ENCODE measurements around the gene CST6. TPM values are rescaled to one million over a fixed set of nuclear protein-coding genes. Genes with fewer than 3 reads are reported as not detected.

CST6 gene
- total RNA-seq, 1 experiment from 2014 or later = 0.60 TPM

DNA sequence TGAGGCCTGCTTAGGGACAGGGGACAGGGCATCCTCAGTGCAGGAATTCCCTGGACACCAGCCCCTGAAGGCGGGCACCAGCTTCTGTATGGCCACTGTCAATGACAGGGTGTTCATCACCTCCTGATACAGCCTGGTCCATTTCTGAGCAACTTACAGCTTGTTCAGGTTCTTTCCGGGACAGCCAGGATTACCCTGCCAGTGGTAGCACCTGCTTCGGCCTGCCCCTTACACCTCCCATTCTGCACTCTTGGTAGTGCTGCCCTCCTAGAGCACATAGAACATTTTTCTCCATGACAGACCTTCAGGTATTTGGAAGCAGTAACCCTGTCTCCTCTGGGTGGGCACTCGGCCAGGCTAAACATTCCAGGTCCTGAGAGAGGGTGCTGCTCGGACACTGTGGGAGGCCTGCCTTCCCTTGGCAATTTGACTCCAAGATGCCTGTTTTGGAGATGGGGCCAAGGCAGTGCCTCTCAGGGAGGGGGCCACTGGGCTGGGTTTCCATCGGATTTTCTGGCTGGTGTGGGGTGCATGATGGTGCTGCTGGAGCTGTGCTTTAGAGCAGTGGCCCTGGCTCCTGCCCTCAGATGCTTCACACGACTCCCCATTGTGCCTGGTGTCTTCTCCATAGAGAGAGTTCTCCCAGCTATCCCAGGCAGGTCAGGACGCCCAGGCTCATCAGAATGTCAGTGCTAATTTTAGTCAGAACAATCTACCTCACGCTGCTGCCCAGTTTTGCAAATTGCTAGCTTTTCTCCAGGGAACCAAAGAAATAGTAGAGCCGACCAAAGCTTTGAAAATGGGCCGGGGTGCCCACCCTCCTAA is 35.9 kb downstream of the CST6 start:
- DNase-seq (ENCODE audit: low read depth) = no peak

DNA sequence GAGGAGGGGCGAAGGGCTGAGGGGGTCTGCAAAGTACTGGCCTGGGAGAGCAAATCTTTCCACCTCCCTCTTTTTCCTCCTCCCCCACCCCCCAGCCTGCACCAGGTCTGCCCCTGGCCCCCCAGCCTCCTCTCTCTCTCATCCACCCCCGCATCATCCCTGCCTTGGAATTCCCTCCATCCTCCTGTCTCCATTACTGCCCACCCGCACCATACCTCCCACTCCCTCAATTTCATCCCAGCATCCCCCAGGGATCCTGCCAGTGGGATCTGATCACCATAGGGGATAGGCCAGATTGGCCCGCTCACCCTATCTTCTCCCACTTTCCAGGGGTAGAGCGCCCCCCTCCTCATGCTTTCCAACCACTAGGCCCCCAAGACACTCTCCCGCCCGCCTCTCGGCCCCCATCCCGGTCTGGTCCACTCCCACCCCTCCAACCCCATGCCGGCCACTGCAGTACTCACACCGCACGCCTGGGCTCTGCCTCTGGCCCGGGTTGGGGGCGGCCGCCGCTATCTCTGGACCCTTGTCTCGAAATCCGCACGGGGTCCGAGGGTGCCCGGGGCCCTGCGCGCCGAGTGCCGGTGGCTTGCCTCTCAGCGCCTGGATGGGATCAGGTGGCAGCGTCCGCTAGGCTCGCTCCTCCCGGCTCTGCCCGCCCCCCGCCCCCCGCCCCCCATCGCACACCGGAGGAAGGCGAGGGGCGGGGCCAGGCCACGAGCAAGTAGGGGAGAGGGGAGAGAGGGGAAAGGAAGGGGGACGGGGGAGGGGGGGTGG is 36.9 kb downstream of the CST6 start, which contains the start of gene GAL3ST3:
Gene GAL3ST3, minus strand, starts transcription at position 615 of the 777 bp plus-strand sequence. CDS start 3,746 bp downstream, outside the sequence.
- DNase-seq (ENCODE audit: low read depth) = no peak

GRCh38 chr11:66050581-66051231 is 38.9 kb downstream of the CST6 start:
- DNase-seq (ENCODE audit: low read depth) = no peak

- no peak for DNase-seq (ENCODE audit: low read depth)
These were observed 39.6 kb downstream of the CST6 start for GRCh38 chr11:66051371-66051765.

GRCh38 chr11:66051766-66052663 is 40.2 kb downstream of the CST6 start, which contains the start of gene SF3B2:
TSS of gene SF3B2 (plus strand) at chr11:66052364. CDS start at chr11:66052385, 21 bp downstream.
- DNase-seq (ENCODE audit: low read depth) = peak; percentile 98

DNA sequence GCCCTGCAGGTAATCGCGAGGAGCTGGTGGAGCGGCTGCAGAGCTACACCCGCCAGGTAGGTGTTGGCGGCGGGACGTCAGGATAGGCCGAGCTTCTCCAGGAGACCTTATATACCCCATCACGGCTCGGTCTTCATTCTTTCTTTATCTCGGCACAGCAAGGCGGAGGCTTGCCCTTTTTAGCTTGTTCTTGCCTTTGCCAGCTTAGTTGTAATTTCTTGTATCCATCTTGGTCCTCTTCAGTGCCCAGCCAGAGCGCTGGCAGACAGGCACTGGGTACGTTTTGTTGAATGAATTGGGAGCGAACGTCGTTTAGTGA is 40.8 kb downstream of the CST6 start:
- no peak for DNase-seq (ENCODE audit: low read depth)

- no peak for DNase-seq (ENCODE audit: low read depth)
These were observed 43.2 kb downstream of the CST6 start for GRCh38 chr11:66055021-66055420.

GRCh38 chr11:66056501-66056900 is 44.7 kb downstream of the CST6 start:
- no peak for DNase-seq (ENCODE audit: low read depth)

GRCh38 chr11:66059966-66060680 is 48.3 kb downstream of the CST6 start:
- no peak for DNase-seq (ENCODE audit: low read depth)

- no peak for DNase-seq (ENCODE audit: low read depth)
These were observed 49.5 kb downstream of the CST6 start for GRCh38 chr11:66061268-66061667.

GRCh38 chr11:66062408-66062807 is 50.6 kb downstream of the CST6 start:
- DNase-seq (ENCODE audit: low read depth) = no peak

Other genes with a start within 250 kb of the CST6 start
- gene AP5B1, start 231.0 kb upstream of the CST6 start, total RNA-seq (2014; rRNA removed; shearing (Covaris generic)) = 4.2 and 6.7 TPM in 2 replicates
- not detected in 2 replicates for gene OVOL1, start 224.9 kb upstream of the CST6 start, total RNA-seq (2014; rRNA removed; shearing (Covaris generic))
- gene SNX32, start 178.0 kb upstream of the CST6 start, total RNA-seq (2014; rRNA removed; shearing (Covaris generic)) = 0.20 TPM in 1 of 2 replicates, not detected in the other
- gene CFL1, start 153.8 kb upstream of the CST6 start, total RNA-seq (2014; rRNA removed; shearing (Covaris generic)) = 2,043 and 2,212 TPM in 2 replicates
- gene MUS81, start 151.6 kb upstream of the CST6 start, total RNA-seq (2014; rRNA removed; shearing (Covaris generic)) = 38.9 and 40.6 TPM in 2 replicates
- gene EFEMP2, start 139.2 kb upstream of the CST6 start, total RNA-seq (2014; rRNA removed; shearing (Covaris generic)) = 5.4 and 8.4 TPM in 2 replicates
- 5.4 and 8.9 TPM in 2 replicates for gene CTSW, start 132.2 kb upstream of the CST6 start, total RNA-seq (2014; rRNA removed; shearing (Covaris generic))
- 141 and 145 TPM in 2 replicates for gene FIBP, start 123.5 kb upstream of the CST6 start, total RNA-seq (2014; rRNA removed; shearing (Covaris generic))
- gene CCDC85B, start 121.3 kb upstream of the CST6 start, total RNA-seq (2014; rRNA removed; shearing (Covaris generic)) = 34.7 and 61.6 TPM in 2 replicates
- gene FOSL1, start 111.6 kb upstream of the CST6 start, total RNA-seq (2014; rRNA removed; shearing (Covaris generic)) = 158 and 232 TPM in 2 replicates
- 31.1 and 37.5 TPM in 2 replicates for gene C11orf68, start 92.9 kb upstream of the CST6 start, total RNA-seq (2014; rRNA removed; shearing (Covaris generic))
- gene DRAP1, start 92.6 kb upstream of the CST6 start, total RNA-seq (2014; rRNA removed; shearing (Covaris generic)) = 405 and 548 TPM in 2 replicates
- not detected in 2 replicates for gene TSGA10IP, start 66.5 kb upstream of the CST6 start, total RNA-seq (2014; rRNA removed; shearing (Covaris generic))
- 39.4 and 58.1 TPM in 2 replicates for gene SART1, start 50.3 kb upstream of the CST6 start, total RNA-seq (2014; rRNA removed; shearing (Covaris generic))
- gene EIF1AD, start 9.9 kb upstream of the CST6 start, total RNA-seq (2014; rRNA removed; shearing (Covaris generic)) = 38.4 and 42.7 TPM in 2 replicates
- 66.9 and 101 TPM in 2 replicates for gene BANF1, start 9.5 kb upstream of the CST6 start, total RNA-seq (2014; rRNA removed; shearing (Covaris generic))
- 0.20 and 0.36 TPM in 2 replicates for gene CATSPER1, start 14.5 kb downstream of the CST6 start, total RNA-seq (2014; rRNA removed; shearing (Covaris generic))
- not detected in 2 replicates for gene GAL3ST3, start 37.2 kb downstream of the CST6 start, total RNA-seq (2014; rRNA removed; shearing (Covaris generic))
- 198 and 205 TPM in 2 replicates for gene SF3B2, start 40.4 kb downstream of the CST6 start, total RNA-seq (2014; rRNA removed; shearing (Covaris generic))
- gene PACS1, start 58.3 kb downstream of the CST6 start, total RNA-seq (2014; rRNA removed; shearing (Covaris generic)) = 16.7 and 19.1 TPM in 2 replicates
- gene KLC2, start 245.7 kb downstream of the CST6 start, total RNA-seq (2014; rRNA removed; shearing (Covaris generic)) = 9.9 and 11.2 TPM in 2 replicates

Data from RPMI7951 (cell line).